Trophoblast cell (in vitro differentiated cells and primary cell): ENCODE results near the gene IFNLR1.

Experiments
- DNase-seq, 2 donors: peaks; one replicate each; pipeline ENCODE4 v3.0.0-alpha.2; 2016
- H2AFZ ChIP-seq: 2 replicates; pipeline ENCODE4 v1.6.1; 2013; ENCODE audit warnings: low read length, moderate library complexity, mild to moderate bottlenecking; ENCODE audit not compliant: insufficient read depth, poor library complexity
- H2AK5ac ChIP-seq: 2 replicates; pipeline ENCODE4 v1.6.1; 2013; ENCODE audit warnings: mild to moderate bottlenecking, low read length
- H2BK120ac ChIP-seq: 2 replicates; pipeline ENCODE4 v1.6.1; 2013; ENCODE audit warnings: low read length, mild to moderate bottlenecking, moderate library complexity; ENCODE audit not compliant: insufficient read depth, poor library complexity
- H2BK12ac ChIP-seq: 2 replicates; pipeline ENCODE4 v1.6.1; 2013; ENCODE audit warnings: mild to moderate bottlenecking, low read length, moderate library complexity
- H2BK5ac ChIP-seq: 2 replicates; pipeline ENCODE4 v1.6.1; 2013; ENCODE audit warnings: low read length, low read depth, moderate library complexity, mild to moderate bottlenecking; ENCODE audit not compliant: poor library complexity
- H3K14ac ChIP-seq: 2 replicates; pipeline ENCODE4 v1.6.1; 2013; ENCODE audit warnings: mild to moderate bottlenecking, low read length
- H3K18ac ChIP-seq: 2 replicates; pipeline ENCODE4 v1.6.1; 2013; ENCODE audit warnings: mild to moderate bottlenecking, low read length
- H3K23ac ChIP-seq: 2 replicates; pipeline ENCODE4 v1.6.1; 2013; ENCODE audit warnings: low read length
- H3K27ac ChIP-seq: 2 replicates; pipeline ENCODE4 v1.5.1; 2013; ENCODE audit warnings: low read depth, mild to moderate bottlenecking, inconsistent platforms, low read length, moderate library complexity
- H3K27me3 ChIP-seq: 2 replicates; pipeline ENCODE4 v1.6.1; 2013; ENCODE audit warnings: inconsistent platforms, mild to moderate bottlenecking, low read length, moderate library complexity; ENCODE audit not compliant: insufficient read depth
- H3K36me3 ChIP-seq, 2 experiments: 1 replicate in 1 of 2; 2 replicates in 1 of 2; pipeline ENCODE4 v1.6.1; 2013; ENCODE audit warnings: low read length in 2 of 2, mild to moderate bottlenecking in 2 of 2, moderate library complexity in 1 of 2; ENCODE audit not compliant: insufficient read depth in 2 of 2, control insufficient read depth in 1 of 2
- H3K4ac ChIP-seq: 2 replicates; pipeline ENCODE4 v1.6.1; 2013; ENCODE audit warnings: low read depth, mild to moderate bottlenecking, low read length, moderate library complexity
- H3K4me1 ChIP-seq, 2 experiments: 1 replicate in 1 of 2; 2 replicates in 1 of 2; pipeline ENCODE4 v1.6.1; 2013; ENCODE audit warnings: low read length in 2 of 2, mild to moderate bottlenecking in 2 of 2, moderate library complexity in 1 of 2; ENCODE audit not compliant: insufficient read depth in 2 of 2, control insufficient read depth in 1 of 2
- H3K4me2 ChIP-seq: 2 replicates; pipeline ENCODE4 v1.6.1; 2013; ENCODE audit warnings: inconsistent platforms, mild to moderate bottlenecking, low read length, moderate library complexity
- H3K4me3 ChIP-seq: 2 replicates; pipeline ENCODE4 v1.5.1; 2013; ENCODE audit warnings: mild to moderate bottlenecking, low read depth, low read length, inconsistent platforms
- H3K79me1 ChIP-seq: one replicate; pipeline ENCODE4 v1.6.1; 2013; ENCODE audit warnings: low read length
- H3K79me2 ChIP-seq: 2 replicates; pipeline ENCODE4 v1.6.1; 2013; ENCODE audit warnings: low read length, mild to moderate bottlenecking; ENCODE audit not compliant: control insufficient read depth, insufficient read depth, poor library complexity
- H3K9ac ChIP-seq: 2 replicates; pipeline ENCODE4 v1.6.1; 2013; ENCODE audit warnings: mild to moderate bottlenecking, low read length
- H3K9me3 ChIP-seq: 2 replicates; pipeline ENCODE4 v1.6.1; 2013; ENCODE audit warnings: low read depth, mild to moderate bottlenecking, control low read depth, inconsistent platforms, low read length; ENCODE audit not compliant: insufficient read depth
- H4K12ac ChIP-seq: 2 replicates; pipeline ENCODE4 v1.6.1; 2013; ENCODE audit warnings: low read depth, mild to moderate bottlenecking, low read length, moderate library complexity
- H4K8ac ChIP-seq: 2 replicates; pipeline ENCODE4 v1.6.1; 2013; ENCODE audit warnings: low read depth, mild to moderate bottlenecking, low read length, moderate library complexity
- H4K91ac ChIP-seq: one replicate; pipeline ENCODE4 v1.6.1; 2013; ENCODE audit warnings: low read depth, mild to moderate bottlenecking, low read length, moderate library complexity
- WGBS: extraction: QIAGEN DNeasy Blood & Tissue Kit; methylation state at CpG from one replicate; pipeline ENCODE4 v1.1.7; 2013; ENCODE audit warnings: missing lambda C conversion rate; ENCODE audit not compliant: insufficient read length, insufficient coverage; ENCODE audit errors: extremely low coverage; 5-methylcytosine and 5-hydroxymethylcytosine counted together

The IFNLR1 gene

DNA sequence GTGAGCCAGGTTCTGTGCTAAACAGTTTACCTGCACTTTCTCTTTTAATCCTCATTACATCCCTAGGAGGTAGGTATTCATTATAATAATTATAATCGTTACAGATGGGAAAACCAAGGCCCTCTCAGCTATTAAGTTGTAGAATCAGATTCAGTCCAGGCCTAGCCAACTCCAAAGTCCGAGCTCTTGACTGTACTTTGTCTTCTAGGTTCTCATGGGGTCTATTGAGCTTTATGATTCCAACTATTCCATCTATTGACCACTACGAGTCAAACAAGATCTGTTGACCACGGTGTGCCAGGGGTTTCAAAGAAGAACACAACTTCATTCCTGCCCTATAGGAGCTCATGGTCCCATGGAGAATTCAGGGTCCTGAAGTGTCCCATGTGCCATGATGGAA lies 2.0 kb downstream of the IFNLR1 start:
- Histone ChIP-seq H2BK12ac (no peak overlapping the region), H3K36me3 (no peaks in the 10 kb centered on the region), H3K23ac (no peak overlapping the region), H3K4me1 (peaks cover 6 to 9% of the 10 kb centered on the region in 2 experiments), H3K27ac (no peak overlapping the region), H3K79me2 (peaks cover 3% of the 10 kb centered on the region), H2BK120ac (no peak overlapping the region), H4K12ac (no peak overlapping the region), H2AK5ac (no peak overlapping the region), H3K4me3 (no peak overlapping the region), H3K79me1 (peaks cover 6% of the 10 kb centered on the region), H2AFZ (no peak overlapping the region), H3K4me2 (no peak overlapping the region), H3K9me3 (no peaks in the 10 kb centered on the region), H4K8ac (no peak overlapping the region), H3K18ac (no peak overlapping the region), H3K4ac (no peak overlapping the region), H2BK5ac (no peak overlapping the region), H4K91ac (no peak overlapping the region), H3K14ac (no peak overlapping the region), H3K27me3 (no peaks in the 10 kb centered on the region), H3K9ac (no peak overlapping the region)
- no peak for DNase-seq
- no CpG with 5 or more reads among the region's 4 CpGs for WGBS

GRCh38 chr1:24182061-24182460 lies 5.0 kb downstream of the IFNLR1 start:
- H4K91ac ChIP-seq = no peak overlapping the region
- DNase-seq = no peak
- peaks cover 2 to 5% of the 10 kb centered on the region in 2 experiments for H3K4me1 ChIP-seq
- no peak overlapping the region for H2AK5ac ChIP-seq
- H3K4me2 ChIP-seq = no peak overlapping the region
- no peak overlapping the region for H3K14ac ChIP-seq
- H2BK12ac ChIP-seq = no peak overlapping the region
- H2BK5ac ChIP-seq = no peak overlapping the region
- H3K9me3 ChIP-seq = no peaks in the 10 kb centered on the region
- H3K9ac ChIP-seq = no peak overlapping the region
- no peak overlapping the region for H4K12ac ChIP-seq
- peaks cover 2% of the 10 kb centered on the region for H3K79me1 ChIP-seq
- H3K27me3 ChIP-seq = no peaks in the 10 kb centered on the region
- no peak overlapping the region for H3K23ac ChIP-seq
- H3K4ac ChIP-seq = no peak overlapping the region
- H3K18ac ChIP-seq = no peak overlapping the region
- no peak overlapping the region for H2BK120ac ChIP-seq
- no peak overlapping the region for H2AFZ ChIP-seq
- H3K27ac ChIP-seq = no peak overlapping the region
- H3K79me2 ChIP-seq = peaks cover 2% of the 10 kb centered on the region
- no peaks in the 10 kb centered on the region for H3K36me3 ChIP-seq
- no peak overlapping the region for H4K8ac ChIP-seq
- no CpG with 5 or more reads among the region's 6 CpGs for WGBS
- H3K4me3 ChIP-seq = no peak overlapping the region

- no peak overlapping the region for H2BK12ac ChIP-seq
- no peak overlapping the region for H4K8ac ChIP-seq
- no peak for DNase-seq
- no peak overlapping the region for H2BK5ac ChIP-seq
- H3K9me3 ChIP-seq = no peaks in the 10 kb centered on the region
- no peak overlapping the region for H3K9ac ChIP-seq
- H3K4me3 ChIP-seq = no peak overlapping the region
- H3K4me2 ChIP-seq = no peak overlapping the region
- no peak overlapping the region for H4K12ac ChIP-seq
- H3K36me3 ChIP-seq = no peaks in the 10 kb centered on the region
- no peak overlapping the region for H2AK5ac ChIP-seq
- no peak overlapping the region for H3K18ac ChIP-seq
- H3K14ac ChIP-seq = no peak overlapping the region
- H3K4ac ChIP-seq = no peak overlapping the region
- no peak overlapping the region for H3K23ac ChIP-seq
- no peaks in the 10 kb centered on the region for H3K79me1 ChIP-seq
- peaks cover 2 to 5% of the 10 kb centered on the region in 2 experiments for H3K4me1 ChIP-seq
- no peaks in the 10 kb centered on the region for H3K79me2 ChIP-seq
- H2BK120ac ChIP-seq = no peak overlapping the region
- WGBS = no CpG with 5 or more reads among the region's 5 CpGs
- no peak overlapping the region for H3K27ac ChIP-seq
- H2AFZ ChIP-seq = no peak overlapping the region
- no peak overlapping the region for H4K91ac ChIP-seq
- no peaks in the 10 kb centered on the region for H3K27me3 ChIP-seq
These were observed 5.5 kb downstream of the IFNLR1 start for GRCh38 chr1:24181619-24182018.

DNA sequence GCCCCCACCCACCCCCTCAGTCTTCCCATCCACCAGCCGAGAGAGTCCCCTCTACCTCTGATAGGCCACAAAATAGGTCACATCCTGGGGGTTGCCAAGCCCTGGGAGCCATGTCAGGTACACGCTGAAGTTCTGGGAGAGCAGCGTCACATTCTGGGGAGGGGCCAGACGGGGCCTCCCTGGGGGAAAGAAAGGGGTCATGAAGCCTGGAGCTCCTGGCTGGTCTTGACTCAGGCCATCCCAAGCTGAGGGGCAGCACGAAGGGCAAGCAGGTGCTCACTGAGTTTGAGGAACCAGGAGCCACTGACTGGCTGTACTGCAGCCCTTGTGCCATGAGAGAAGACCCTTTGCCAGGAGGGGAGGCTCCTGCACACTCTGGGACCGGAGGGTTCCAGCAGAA lies 6.4 kb downstream of the IFNLR1 start:
- H2AFZ ChIP-seq = no peak overlapping the region

More for the DNA sequence above, 6.4 kb downstream of the IFNLR1 start:
- no peak overlapping the region for H4K91ac ChIP-seq
- no peak overlapping the region for H2BK5ac ChIP-seq
- no peak overlapping the region for H3K27ac ChIP-seq
- no peaks in the 10 kb centered on the region for H3K9me3 ChIP-seq
- WGBS = no CpG with 5 or more reads among the region's 6 CpGs
- no peak overlapping the region for H3K14ac ChIP-seq
- H3K79me1 ChIP-seq = no peaks in the 10 kb centered on the region
- no peak overlapping the region for H2AK5ac ChIP-seq
- H2BK120ac ChIP-seq = no peak overlapping the region
- H3K4me3 ChIP-seq = no peak overlapping the region
- DNase-seq = no peak
- no peaks in the 10 kb centered on the region for H3K79me2 ChIP-seq
- no peak overlapping the region for H3K4me2 ChIP-seq
- H2BK12ac ChIP-seq = no peak overlapping the region
- no peak overlapping the region for H3K4ac ChIP-seq
- H4K12ac ChIP-seq = no peak overlapping the region
- H3K23ac ChIP-seq = no peak overlapping the region
- H3K9ac ChIP-seq = no peak overlapping the region
- no peaks in the 10 kb centered on the region for H3K27me3 ChIP-seq
- no peak overlapping the region for H3K18ac ChIP-seq
- H4K8ac ChIP-seq = no peak overlapping the region
- no peaks in the 10 kb centered on the region for H3K4me1 ChIP-seq
- H3K36me3 ChIP-seq = no peaks in the 10 kb centered on the region
